Ovary (tissue), 9 donors: ENCODE results near the gene ARL5C. TPM values are rescaled to one million over a fixed set of nuclear protein-coding genes. Genes with fewer than 3 reads are reported as not detected.
A peak's percentile ranks its signal among the peaks of the same experiment; 100 is the strongest.

ENCODE experiments used
- DNase-seq, 5 donors: peaks; one replicate each; pipeline ENCODE4 v3.0.0-alpha.2; 2019 to 2020
- H3K27ac ChIP-seq, 2 donors: fragments of 200-600 bp; one replicate each; pipeline versions ENCODE4 v1.5.1 to v1.8.0; 2019 to 2022
- H3K27me3 ChIP-seq: fragments of 200-600 bp; one replicate; pipeline ENCODE4 v1.8.0; 2022
- H3K36me3 ChIP-seq: fragments of 200-600 bp; sonication (generic); one replicate; pipeline ENCODE4 v1.5.1; 2019
- H3K4me1 ChIP-seq: one replicate; pipeline ENCODE4 v1.8.1; 2013; ENCODE audit warnings: mild to moderate bottlenecking, moderate library complexity; ENCODE audit not compliant: insufficient read depth
- H3K4me3 ChIP-seq: fragments of 200-600 bp; sonication (generic); one replicate; pipeline ENCODE4 v1.5.1; 2017
- H3K9me3 ChIP-seq, 2 donors: fragments of 200-600 bp in 1 of 2; sonication (generic) in 1 of 2; one replicate each; pipeline versions ENCODE4 v1.5.1 to v1.8.1; 2013 to 2019; ENCODE audit warnings: mild to moderate bottlenecking in 1 of 2, moderate library complexity in 1 of 2
- EP300 ChIP-seq: sonication (generic); formaldehyde crosslinking; IDR thresholded peaks from one replicate; pipeline ENCODE4 v1.6.1; 2017; ENCODE audit warnings: antibody characterized with exemption
- POLR2A ChIP-seq: fragments of 450-650 bp; IDR thresholded peaks from one replicate; pipeline ENCODE4 v1.6.1; 2017; ENCODE audit warnings: antibody characterized with exemption, mild to moderate bottlenecking, moderate library complexity
- WGBS, 3 donors: extraction: QIAGEN DNeasy Blood & Tissue Kit in 1 of 3; methylation state at CpG; one replicate each; pipeline versions ENCODE4 v1.1.5 to v1.1.7; 2013 to 2017; 5-methylcytosine and 5-hydroxymethylcytosine counted together
- intact Hi-C, 4 donors: fragments of 100-400 bp; cut with DNase I; formaldehyde crosslinking; loops; one replicate each; pipeline versions ENCODE4 v1.11.0 to v1.15.1; 2022 to 2023
- polyA plus RNA-seq, 2 donors: library from polyadenylated mRNA; stranded (reverse); fragments of 200-250 nt in 1 of 2; fragments of 350-450 nt in 1 of 2; fragmentation: Illumina TruSeq in 1 of 2; extraction: RNeasy Lipid Tissue Mini Kit (QIAGEN cat#74804) in 1 of 2; gene quantifications; one replicate each; pipeline ENCODE4 v1.2.3, GENCODE V29; 2013 to 2014
- total RNA-seq, 7 donors: library from RNA; depleted of rRNA in 2 of 7; stranded (reverse); fragments of >200 nt in 2 of 7; fragmentation: NEBNext Ultra II Directional in 3 of 7; extraction: Animal tissue kit (Norgen Biotek cat#: 25700) in 3 of 7; gene quantifications; one replicate each; pipeline versions ENCODE4 v1.1.0 to v1.2.4, GENCODE V29; 2016 to 2023
- TF ChIP-seq, protein P1 (sequence below), 3 donors: fragments of 450-650 bp in 2 of 3; fragments of 200-600 bp in 1 of 3; IDR thresholded peaks; one replicate each; pipeline versions ENCODE4 v1.5.1 to v1.8.0; 2016 to 2022; ENCODE audit warnings: antibody characterized with exemption in 3 of 3, mild to moderate bottlenecking in 1 of 3
- donor health status: DM: no; HTN: no; CAD: no; lungs with moderate emphysema.
- donor health status: DM: no; HTN: no; CAD: no.
- donor health status: Bipolar disorder and iron deficiency.
- donor health status: DM: yes; HTN: yes; CAD: no.
- donor health status: DM: no; HTN: no; CAD: no.
- donor health status: DM: yes; HTN: yes; CAD: no.

The ARL5C gene
- total and polyA plus RNA-seq, 9 donors: not detected

DNA sequence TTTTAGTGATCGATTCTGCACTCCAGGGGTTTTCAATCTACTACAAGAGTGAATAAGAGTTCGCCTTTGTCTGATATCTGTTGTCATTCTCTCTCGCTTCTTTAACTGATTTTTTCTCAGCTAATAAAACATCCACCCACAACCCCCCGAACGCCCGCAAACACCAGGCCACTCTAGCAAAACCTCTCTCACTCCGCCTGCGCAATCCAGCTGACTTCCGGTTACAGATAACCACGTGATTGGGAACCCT, 33.8 kb upstream of the ARL5C start:
- peak; percentile 42 for TF ChIP-seq POLR2A
- TF ChIP-seq EP300: no peak
- peak; percentile 84 to 92 (median 89) for DNase-seq
- intact Hi-C loops: loop anchor here in 1 of 4 donors (10.0 kb wide), 1 partner anchor 45 kb away; no protein-coding TSS in a partner anchor
- Histone ChIP-seq H3K4me1 (peaks cover 12% of the 10 kb centered on the region), H3K27me3 (no peaks in the 10 kb centered on the region), H3K36me3 (no peaks in the 10 kb centered on the region), H3K27ac (peak overlapping the region; percentile 93 to 97), H3K9me3 (no peaks in the 10 kb centered on the region), H3K4me3 (peak overlapping the region; percentile 73)
- 0 to 1% (median 1%) methylated on average over 10 of the region's 10 CpGs for WGBS, 3 donors

DNA sequence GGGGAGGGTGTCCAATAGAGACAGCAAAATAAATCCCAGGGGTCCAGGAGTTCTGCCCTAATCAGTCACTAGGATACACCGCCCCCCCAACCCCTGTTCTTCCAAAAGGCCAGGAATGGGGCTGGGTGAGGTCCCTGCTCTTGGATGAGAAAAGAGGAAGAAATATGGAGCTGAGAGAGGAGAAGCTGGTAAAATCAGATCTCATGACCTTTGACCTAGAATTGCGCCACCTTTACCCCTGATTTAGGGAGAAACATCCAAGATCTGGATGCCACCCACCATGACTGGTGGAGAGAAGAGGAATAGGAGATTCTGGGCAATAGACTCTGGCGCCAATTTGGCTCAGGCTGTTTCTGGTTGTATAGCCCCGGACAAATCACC, 32.2 kb upstream of the ARL5C start:
- TF ChIP-seq, protein P1, sequence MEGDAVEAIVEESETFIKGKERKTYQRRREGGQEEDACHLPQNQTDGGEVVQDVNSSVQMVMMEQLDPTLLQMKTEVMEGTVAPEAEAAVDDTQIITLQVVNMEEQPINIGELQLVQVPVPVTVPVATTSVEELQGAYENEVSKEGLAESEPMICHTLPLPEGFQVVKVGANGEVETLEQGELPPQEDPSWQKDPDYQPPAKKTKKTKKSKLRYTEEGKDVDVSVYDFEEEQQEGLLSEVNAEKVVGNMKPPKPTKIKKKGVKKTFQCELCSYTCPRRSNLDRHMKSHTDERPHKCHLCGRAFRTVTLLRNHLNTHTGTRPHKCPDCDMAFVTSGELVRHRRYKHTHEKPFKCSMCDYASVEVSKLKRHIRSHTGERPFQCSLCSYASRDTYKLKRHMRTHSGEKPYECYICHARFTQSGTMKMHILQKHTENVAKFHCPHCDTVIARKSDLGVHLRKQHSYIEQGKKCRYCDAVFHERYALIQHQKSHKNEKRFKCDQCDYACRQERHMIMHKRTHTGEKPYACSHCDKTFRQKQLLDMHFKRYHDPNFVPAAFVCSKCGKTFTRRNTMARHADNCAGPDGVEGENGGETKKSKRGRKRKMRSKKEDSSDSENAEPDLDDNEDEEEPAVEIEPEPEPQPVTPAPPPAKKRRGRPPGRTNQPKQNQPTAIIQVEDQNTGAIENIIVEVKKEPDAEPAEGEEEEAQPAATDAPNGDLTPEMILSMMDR (IDR thresholded peaks at IDR 0.05): no peak
- no peak for TF ChIP-seq POLR2A
- TF ChIP-seq EP300: no peak
- Histone ChIP-seq H3K4me3 (peak overlapping the region; percentile 89), H3K27ac (peak overlapping the region in 1 of 2 donors; percentile 72), H3K36me3 (no peaks in the 10 kb centered on the region), H3K9me3 (no peaks in the 10 kb centered on the region), H3K4me1 (peaks cover 12% of the 10 kb centered on the region), H3K27me3 (no peaks in the 10 kb centered on the region)
- 58 to 66% (median 60%) methylated on average over 4 of the region's 4 CpGs for WGBS, 3 donors
- DNase-seq: no peak
- intact Hi-C loops: loop anchor here in 1 of 4 donors (10.0 kb wide), 1 partner anchor 47 kb away; no protein-coding TSS in a partner anchor

DNA sequence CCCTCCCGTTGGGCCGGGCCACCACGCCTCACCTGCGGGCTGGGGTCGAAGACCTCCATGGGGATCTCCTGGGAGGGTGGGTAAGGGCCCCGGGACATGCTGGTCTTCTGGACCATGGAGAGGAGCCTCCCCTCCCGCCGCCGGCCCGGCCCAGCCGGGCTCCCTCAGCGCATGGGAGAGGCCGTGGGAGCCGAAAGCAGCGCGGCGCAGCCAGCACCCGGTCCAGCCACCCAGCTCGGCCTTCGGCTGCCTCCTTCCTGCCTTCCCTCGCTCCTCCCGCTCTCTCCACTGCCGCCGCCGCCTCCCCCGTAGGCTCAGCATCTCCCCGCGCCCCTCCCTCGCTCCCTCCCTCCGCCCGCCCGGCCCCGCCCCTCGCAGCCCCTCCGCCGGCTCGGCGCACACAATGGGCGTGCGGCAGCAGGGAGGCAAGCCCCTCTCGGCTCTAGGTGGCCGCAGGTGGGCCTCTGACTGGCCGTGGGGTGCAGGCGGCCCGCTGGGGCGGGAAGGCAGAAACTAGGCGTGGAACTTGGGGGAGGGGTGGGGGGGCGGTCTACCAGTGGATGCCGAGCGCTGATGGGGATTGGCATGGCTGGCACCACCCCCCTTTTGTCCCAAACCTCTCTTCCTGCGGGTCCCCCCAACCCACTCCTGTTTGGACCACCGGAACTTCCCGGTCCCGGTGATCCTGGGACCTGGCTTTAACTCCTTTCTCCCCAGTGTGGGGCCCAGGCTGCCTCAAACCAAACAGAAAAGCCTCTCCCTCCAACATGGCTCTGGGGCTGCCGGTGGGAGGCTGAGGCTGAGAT, 31.6 kb upstream of the ARL5C start, which contains the start of gene CACNB1:
Gene CACNB1, minus strand, starts transcription at position 290 of the 806 bp plus-strand sequence. Its CDS starts 174 bp downstream, at position 116.
- Histone ChIP-seq H3K27ac (peak within 1 kb of the TSS; percentile 51 to 72), H3K36me3 (no peaks in the 10 kb centered on the region), H3K4me1 (peaks cover 12% of the 10 kb centered on the region), H3K4me3 (peak within 1 kb of the TSS; percentile 89), H3K27me3 (no peaks in the 10 kb centered on the region), H3K9me3 (no peaks in the 10 kb centered on the region)
- WGBS, 3 donors: 0 to 1% (median 1%) methylated on average over 39 to 55 of the region's 55 CpGs
- TF ChIP-seq POLR2A (peak; percentile 31), EP300 (no peak)
- peak; percentile 80 to 85 (median 83) for DNase-seq
- intact Hi-C loops: loop anchor here in 1 of 4 donors (10.0 kb wide), 1 partner anchor 47 kb away; no protein-coding TSS in a partner anchor

DNA sequence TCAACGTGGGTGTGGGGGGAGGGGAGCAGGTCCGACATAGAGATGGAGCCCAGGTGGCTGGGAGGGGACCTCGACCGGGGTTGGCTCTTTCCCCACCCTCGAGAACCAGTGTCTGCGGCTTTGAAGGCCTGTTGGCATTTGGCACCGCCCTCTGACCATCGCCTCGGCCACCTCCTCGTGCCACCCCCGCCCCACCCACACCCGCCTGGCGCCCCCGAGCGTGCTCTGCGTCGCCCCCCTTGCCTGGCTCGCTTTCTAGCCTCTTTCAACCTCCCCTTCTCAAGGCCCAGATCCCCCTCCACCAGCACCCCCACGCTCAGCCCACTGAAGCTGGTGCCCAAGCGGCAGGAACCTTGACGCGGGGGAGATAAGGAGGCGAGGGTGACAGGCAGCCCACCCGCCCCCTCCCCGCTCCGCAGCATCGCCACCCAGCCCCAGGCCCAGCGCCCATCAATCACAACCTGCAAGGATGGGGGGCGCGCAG, 30.9 kb upstream of the ARL5C start:
- H3K36me3 ChIP-seq: no peaks in the 10 kb centered on the region
- TF ChIP-seq, protein P1 (IDR thresholded peaks at IDR 0.05): no peak
- no peak for TF ChIP-seq EP300
- TF ChIP-seq POLR2A: no peak
- 0 to 1% (median 1%) methylated on average over 26 to 30 of the region's 30 CpGs for WGBS, 3 donors
- H3K27ac ChIP-seq: peak overlapping the region in 1 of 2 donors; percentile 72
- H3K4me3 ChIP-seq: peak overlapping the region; percentile 89
- no peaks in the 10 kb centered on the region for H3K27me3 ChIP-seq
- intact Hi-C loops: loop anchor here in 1 of 4 donors (10.0 kb wide), 1 partner anchor 48 kb away; no protein-coding TSS in a partner anchor
- DNase-seq: peak; percentile 34 to 60 (median 52)
- peaks cover 12% of the 10 kb centered on the region for H3K4me1 ChIP-seq
- H3K9me3 ChIP-seq: no peaks in the 10 kb centered on the region

DNA sequence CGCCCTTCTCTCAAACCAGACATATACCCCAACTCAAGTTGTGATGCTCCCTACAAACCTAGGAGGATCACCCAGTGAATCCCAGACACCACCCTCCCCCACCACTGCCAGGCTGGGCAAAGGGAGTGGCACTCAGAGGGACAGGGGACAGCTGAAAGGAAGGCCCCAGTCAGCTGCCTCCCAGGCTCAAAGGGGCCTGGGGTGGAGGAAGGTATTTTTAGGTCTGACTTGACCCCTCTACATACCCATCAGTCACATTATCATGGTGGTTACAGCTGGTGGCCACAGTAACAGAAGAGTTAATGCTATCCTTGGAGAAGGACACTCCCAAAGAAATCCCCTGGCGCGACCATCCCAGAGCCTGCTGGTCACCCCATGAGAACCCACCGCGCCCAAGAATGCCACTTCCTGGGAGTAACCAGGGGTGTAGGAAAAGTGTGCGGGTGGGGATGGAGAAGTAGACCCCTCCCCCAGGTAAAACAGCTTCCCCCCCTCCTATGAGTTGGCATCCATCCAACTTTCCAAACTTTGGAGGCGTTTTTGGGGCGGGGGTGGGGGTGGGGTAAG, 30.4 kb upstream of the ARL5C start:
- Histone ChIP-seq H3K4me3 (peak overlapping the region; percentile 89), H3K9me3 (no peaks in the 10 kb centered on the region), H3K27me3 (no peaks in the 10 kb centered on the region), H3K4me1 (peaks cover 9% of the 10 kb centered on the region), H3K36me3 (no peaks in the 10 kb centered on the region), H3K27ac (no peak overlapping the region)
- TF ChIP-seq, protein P1 (IDR thresholded peaks at IDR 0.05): no peak
- TF ChIP-seq POLR2A (no peak), EP300 (no peak)
- DNase-seq: no peak
- 19 to 21% (median 20%) methylated on average over 6 to 8 of the region's 8 CpGs for WGBS, 3 donors
- intact Hi-C loops: loop anchor here in 1 of 4 donors (10.0 kb wide), 1 partner anchor 48 kb away; no protein-coding TSS in a partner anchor
